H1 (cell line): ENCODE data around the gene BCAR3. TPM values are rescaled to one million over a fixed set of nuclear protein-coding genes. Genes with fewer than 3 reads are reported as not detected.

Experiments used
- CTCF ChIA-PET: fragments of 300-600 bp; sonication (Branson Sonifier 250); formaldehyde crosslinking; loops from one replicate; lab custom pipeline; 2021; ENCODE audit not compliant: partially characterized antibody; lab: Charles Lee
- POLR2A ChIA-PET: fragments of 300-600 bp; sonication (Branson Sonifier 250); formaldehyde crosslinking; loops from one replicate; lab custom pipeline; 2021; ENCODE audit warnings: inconsistent platforms; ENCODE audit not compliant: partially characterized antibody; lab: Charles Lee
- DNase-seq, 2 experiments: peaks; one replicate each; pipeline versions ENCODE4 v3.0.0 to v3.0.0-alpha.2; 2010 to 2022; ENCODE audit warnings: low spot score in 2 of 2, low read depth in 1 of 2, mixed read lengths in 1 of 2
- FAIRE-seq: peaks from 2 replicates; lab custom pipeline; 2011; peaks lifted over from hg19 to GRCh38; lab: Jason Lieb, UNC
- H2AFZ ChIP-seq: 2 replicates; pipeline ENCODE4 v1.8.1; 2012; ENCODE audit warnings: low read length, inconsistent platforms
- H2AK5ac ChIP-seq: 2 replicates; pipeline ENCODE4 v1.6.1; 2013; ENCODE audit warnings: low read depth, low read length
- H2BK120ac ChIP-seq: replicated peaks from 2 replicates; pipeline ENCODE3; 2013; ENCODE audit warnings: low read depth, low read length, inconsistent platforms
- H2BK12ac ChIP-seq: 2 replicates; pipeline ENCODE4 v1.6.1; 2013; ENCODE audit warnings: low read depth, low read length
- H2BK15ac ChIP-seq: 2 replicates; pipeline ENCODE4 v1.6.1; 2013; ENCODE audit warnings: low read length
- H2BK20ac ChIP-seq: 2 replicates; pipeline ENCODE4 v1.6.1; 2013; ENCODE audit warnings: low read length
- H2BK5ac ChIP-seq: 2 replicates; pipeline ENCODE4 v1.6.1; 2013; ENCODE audit warnings: low read depth, low read length
- H3K14ac ChIP-seq: 2 replicates; pipeline ENCODE4 v1.6.1; 2013; ENCODE audit warnings: inconsistent platforms; ENCODE audit not compliant: insufficient read length
- H3K18ac ChIP-seq: 2 replicates; pipeline ENCODE4 v1.6.1; 2013; ENCODE audit warnings: low read length; ENCODE audit errors: extremely low read depth
- H3K23ac ChIP-seq: 2 replicates; pipeline ENCODE4 v1.6.1; 2013; ENCODE audit warnings: inconsistent platforms; ENCODE audit not compliant: insufficient read length
- H3K23me2 ChIP-seq: 2 replicates; pipeline ENCODE4 v1.6.1; 2013; ENCODE audit warnings: low read depth, low read length
- H3K27ac ChIP-seq: 2 replicates; pipeline ENCODE4 v1.6.1; 2011; ENCODE audit warnings: low read depth, low read length, inconsistent platforms
- H3K27me3 ChIP-seq, 4 experiments: replicated peaks in 1 of 4; 1 replicate in 1 of 4; 2 replicates in 3 of 4; pipeline versions ENCODE4 v1.6.1 to v1.8.1; 2011 to 2013; ENCODE audit warnings: low read length in 3 of 4, mild to moderate bottlenecking in 3 of 4, inconsistent platforms in 2 of 4, mixed read lengths in 2 of 4, moderate library complexity in 1 of 4; ENCODE audit not compliant: control insufficient read depth in 3 of 4, insufficient read depth in 3 of 4; ENCODE audit errors: extremely low read depth in 1 of 4
- H3K36me3 ChIP-seq, 4 experiments: 2 replicates each; pipeline versions ENCODE4 v1.6.1 to v1.8.1; 2011 to 2013; ENCODE audit warnings: mild to moderate bottlenecking in 4 of 4, low read length in 3 of 4, moderate library complexity in 2 of 4, control low read depth in 1 of 4, inconsistent platforms in 1 of 4; ENCODE audit not compliant: insufficient read depth in 4 of 4, control insufficient read depth in 2 of 4
- H3K4ac ChIP-seq: replicated peaks from 2 replicates; pipeline ENCODE3; 2013; ENCODE audit warnings: low read length, low read depth, mixed read lengths, inconsistent platforms; ENCODE audit not compliant: insufficient read length
- H3K4me1 ChIP-seq, 4 experiments: replicated peaks in 1 of 4; 1 replicate in 1 of 4; 2 replicates in 3 of 4; pipeline versions ENCODE4 v1.6.1 to v1.8.1; 2011 to 2013; ENCODE audit warnings: low read length in 3 of 4, inconsistent platforms in 2 of 4, mixed read lengths in 1 of 4; ENCODE audit not compliant: insufficient read depth in 4 of 4, control insufficient read depth in 3 of 4
- H3K4me2 ChIP-seq, 2 experiments: 2 replicates each; pipeline versions ENCODE4 v1.6.1 to v1.8.1; 2011 to 2013; ENCODE audit warnings: low read depth in 2 of 2, low read length in 2 of 2, control low read depth in 1 of 2, inconsistent platforms in 1 of 2, mild to moderate bottlenecking in 1 of 2; ENCODE audit not compliant: insufficient read depth in 1 of 2
- H3K4me3 ChIP-seq, 4 experiments: fragments of 200-600, 300-600 bp in 1 of 4; sonication (generic), shearing (Covaris generic), sonication (Bioruptor Twin) in 1 of 4; 2 replicates each; pipeline versions ENCODE4 v1.5.1 to v1.8.1; 2011 to 2016; ENCODE audit warnings: low read length in 4 of 4, low read depth in 3 of 4, control low read depth in 2 of 4, inconsistent platforms in 2 of 4, mild to moderate bottlenecking in 2 of 4, mixed read lengths in 1 of 4, moderate library complexity in 1 of 4; ENCODE audit not compliant: insufficient read depth in 2 of 4; ENCODE audit errors: extremely low read depth in 1 of 4
- H3K56ac ChIP-seq: replicated peaks from 2 replicates; pipeline ENCODE3; 2013; ENCODE audit warnings: low read depth, mild to moderate bottlenecking, mixed read lengths, low read length, inconsistent platforms; ENCODE audit not compliant: insufficient read length
- H3K79me1 ChIP-seq: 2 replicates; pipeline ENCODE4 v1.6.1; 2013; ENCODE audit warnings: low read depth, low read length, control low read depth
- H3K79me2 ChIP-seq, 2 experiments: 2 replicates each; pipeline versions ENCODE4 v1.6.1 to v1.8.1; 2012 to 2013; ENCODE audit warnings: low read length in 2 of 2, mild to moderate bottlenecking in 2 of 2, inconsistent platforms in 1 of 2; ENCODE audit not compliant: insufficient read depth in 2 of 2, control insufficient read depth in 1 of 2
- H3K9ac ChIP-seq, 4 experiments: replicated peaks in 1 of 4; 1 replicate in 1 of 4; 2 replicates in 3 of 4; pipeline versions ENCODE4 v1.6.1 to v1.8.1; 2011 to 2013; ENCODE audit warnings: low read depth in 3 of 4, low read length in 3 of 4, control low read depth in 2 of 4, mild to moderate bottlenecking in 2 of 4, moderate library complexity in 2 of 4, inconsistent platforms in 1 of 4; ENCODE audit errors: extremely low read depth in 1 of 4
- H3K9me3 ChIP-seq, 2 experiments: 2 replicates each; pipeline versions ENCODE4 v1.6.1 to v1.8.1; 2012 to 2013; ENCODE audit warnings: mild to moderate bottlenecking in 2 of 2, moderate library complexity in 2 of 2, control low read depth in 1 of 2, inconsistent platforms in 1 of 2, low read depth in 1 of 2, low read length in 1 of 2, mixed read lengths in 1 of 2; ENCODE audit not compliant: insufficient read depth in 2 of 2
- H4K20me1 ChIP-seq, 2 experiments: replicated peaks in 1 of 2; 2 replicates each; pipeline versions ENCODE3 to v1.8.1; 2011 to 2013; ENCODE audit warnings: inconsistent platforms in 2 of 2, low read length in 2 of 2, mild to moderate bottlenecking in 1 of 2; ENCODE audit not compliant: insufficient read depth in 2 of 2, control insufficient read depth in 1 of 2
- H4K5ac ChIP-seq: 2 replicates; pipeline ENCODE4 v1.6.1; 2013; ENCODE audit warnings: low read length, low read depth, mixed read lengths, inconsistent platforms; ENCODE audit not compliant: insufficient read length
- H4K8ac ChIP-seq: 2 replicates; pipeline ENCODE4 v1.8.0; 2013; ENCODE audit warnings: mild to moderate bottlenecking, moderate library complexity, low read length, inconsistent platforms; ENCODE audit not compliant: insufficient read depth; ENCODE audit errors: extremely low read depth
- H4K91ac ChIP-seq: replicated peaks from 2 replicates; pipeline ENCODE3; 2013; ENCODE audit warnings: low read length, mixed read lengths, inconsistent platforms; ENCODE audit not compliant: insufficient read length
- KDM4A ChIP-seq: IDR thresholded peaks from one replicate; pipeline ENCODE4 v1.7.1; 2012; ENCODE audit warnings: low read depth, mild to moderate bottlenecking, moderate library complexity, low read length, inconsistent platforms; ENCODE audit not compliant: severe bottlenecking
- MAX ChIP-seq: IDR thresholded peaks from 2 replicates; pipeline ENCODE4 v1.6.1; 2012; ENCODE audit warnings: inconsistent platforms
- RAD21 ChIP-seq, 2 experiments: IDR thresholded peaks in 1 of 2; conservative IDR thresholded peaks in 1 of 2; 2 replicates each; pipeline ENCODE4 v1.6.1; 2011; ENCODE audit warnings: low read depth in 2 of 2, low read length in 2 of 2, improper control_type of control experiment in 1 of 2, inconsistent platforms in 1 of 2, mild to moderate bottlenecking in 1 of 2, moderate library complexity in 1 of 2
- SIRT6 ChIP-seq: IDR thresholded peaks from one replicate; pipeline ENCODE4 v1.7.1; 2012; ENCODE audit warnings: low read length, inconsistent platforms
- SUZ12 ChIP-seq: fragments of 200-600 bp; sonication (generic); IDR thresholded peaks from 2 replicates; pipeline ENCODE4 v1.6.1; 2012; ENCODE audit warnings: mild to moderate bottlenecking, inconsistent platforms, low read length, moderate library complexity, mixed read lengths
- ZNF274 ChIP-seq: IDR thresholded peaks from 2 replicates; pipeline ENCODE4 v1.7.0; 2012; ENCODE audit warnings: low read length, borderline replicate concordance; ENCODE audit errors: extremely low read depth
- WGBS, 2 experiments: shearing (Covaris generic) in 1 of 2; methylation state at CpG; one replicate each; pipeline versions ENCODE4 v1.1.6 to v1.1.7; 2013 to 2015; ENCODE audit warnings: low lambda C conversion rate in 2 of 2, mixed read lengths in 2 of 2, inconsistent platforms in 1 of 2, low coverage in 1 of 2, missing lambda C conversion rate in 1 of 2; ENCODE audit not compliant: insufficient replicate concordance in 2 of 2, insufficient coverage in 1 of 2, insufficient read length in 1 of 2; ENCODE audit errors: extremely low coverage in 1 of 2, missing lambda C conversion rate in 1 of 2; 5-methylcytosine and 5-hydroxymethylcytosine counted together
- polyA plus RNA-seq, 7 experiments: library from polyadenylated mRNA; depleted of rRNA in 3 of 7; stranded (reverse) in 5 of 7; unstranded in 2 of 7; fragments of >200 nt in 5 of 7; fragments of 200-250 nt in 2 of 7; gene quantifications; 1 replicate in 5 of 7; 2 replicates in 1 of 7; 4 replicates in 1 of 7; pipeline versions ENCODE4 v1.2.1 to v1.2.3, GENCODE V29; 2011 to 2013; ENCODE audit warnings: missing spikeins in 2 of 7, mixed read lengths in 2 of 7
- total RNA-seq: library from RNA; stranded (reverse); fragmentation: NEBNext Ultra II Directional; extraction: Animal tissue kit (Norgen Biotek cat#: 25700); gene quantifications from 2 replicates; pipeline ENCODE4 v1.2.1, GENCODE V29; 2021
- TF ChIP-seq, protein P1 (sequence below): IDR thresholded peaks from 2 replicates; pipeline ENCODE4 v1.6.1; 2012; ENCODE audit warnings: low read length, inconsistent platforms

BCAR3 gene
- total and polyA plus RNA-seq, 2 of the 8 experiments (the other 6 are each of a cell fraction or from before 2014, with no cell fraction given), result 5.6 to 9.2 TPM

DNA sequence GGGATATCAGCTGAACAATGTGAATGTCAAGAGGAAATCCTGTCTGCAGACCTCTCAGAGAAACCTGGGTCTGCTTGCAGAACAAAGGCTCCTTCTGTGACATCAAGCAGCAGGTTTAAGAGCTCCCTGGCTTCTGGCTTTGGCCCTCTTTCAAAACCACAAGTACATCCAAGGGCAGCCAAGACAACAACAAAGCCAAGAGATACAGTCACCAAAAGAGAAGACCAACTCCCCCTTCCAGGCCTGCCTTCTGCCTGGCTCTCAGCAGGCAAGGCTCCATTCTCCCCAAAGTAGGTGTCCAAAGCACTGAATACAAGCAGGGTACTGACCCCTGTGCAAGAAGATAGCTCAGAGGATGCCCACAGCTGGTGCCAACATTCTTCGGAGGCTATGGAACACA, 11.5 kb downstream of the BCAR3 start:
- H2BK12ac ChIP-seq, result no peak overlapping the region
- FAIRE-seq (no peak), DNase-seq (no peak)
- no peak overlapping the region for H3K14ac ChIP-seq
- H2AFZ ChIP-seq, result no peak overlapping the region
- no peak overlapping the region for H3K4ac ChIP-seq
- H3K4me1 ChIP-seq, result peaks cover 0 to 6% (median 4%) of the 10 kb centered on the region in 4 experiments; a peak in 5 of 7 replicates
- 77% methylated on average over 1 of the region's 1 CpG; no CpG with 5 or more reads in 1 of the 2 experiments for WGBS, 2 experiments
- H3K27ac ChIP-seq, result no peak overlapping the region
- no peak overlapping the region for H2BK5ac ChIP-seq
- H2AK5ac ChIP-seq, result no peak overlapping the region; the same call in 1 of the 2 replicates
- no peak overlapping the region for H4K8ac ChIP-seq
- H4K5ac ChIP-seq, result no peak overlapping the region
- H3K79me2 ChIP-seq, result peaks cover 0 to 10% of the 10 kb centered on the region in 2 experiments; a peak in 1 of 4 replicates
- no peak overlapping the region for H2BK15ac ChIP-seq
- H3K56ac ChIP-seq, result no peak overlapping the region
- no peak overlapping the region for H3K23ac ChIP-seq
- H4K20me1 ChIP-seq, result no peaks in the 10 kb centered on the region
- CTCF ChIA-PET, result interaction anchor here (0.6 to 7.0 kb wide), 14 partner anchors 9 to 366 kb away, joined by 3 to 49 read pairs (median 4); no protein-coding TSS in a partner anchor
- H2BK20ac ChIP-seq, result no peak overlapping the region
- peaks cover 7% of the 10 kb centered on the region; the same call in 1 of the 2 replicates for H3K23me2 ChIP-seq
- no peak overlapping the region for H3K18ac ChIP-seq
- H3K36me3 ChIP-seq, result peaks cover 0 to 9% (median 0%) of the 10 kb centered on the region in 4 experiments; a peak in 3 of 8 replicates
- H3K9ac ChIP-seq, result no peak overlapping the region
- no peak overlapping the region for H4K91ac ChIP-seq
- no peak overlapping the region for H3K4me2 ChIP-seq
- TF ChIP-seq MAX (no peak), KDM4A (no peak), SUZ12 (no peak), SIRT6 (no peak), ZNF274 (no peak), RAD21 (IDR thresholded peaks at IDR 0.05 in 1 of 2, conservative IDR thresholded peaks at IDR 0.05 in 1 of 2; ENCODE audit: low read depth in 2 of 2, low read length in 2 of 2) (no peak)
- TF ChIP-seq, protein P1, sequence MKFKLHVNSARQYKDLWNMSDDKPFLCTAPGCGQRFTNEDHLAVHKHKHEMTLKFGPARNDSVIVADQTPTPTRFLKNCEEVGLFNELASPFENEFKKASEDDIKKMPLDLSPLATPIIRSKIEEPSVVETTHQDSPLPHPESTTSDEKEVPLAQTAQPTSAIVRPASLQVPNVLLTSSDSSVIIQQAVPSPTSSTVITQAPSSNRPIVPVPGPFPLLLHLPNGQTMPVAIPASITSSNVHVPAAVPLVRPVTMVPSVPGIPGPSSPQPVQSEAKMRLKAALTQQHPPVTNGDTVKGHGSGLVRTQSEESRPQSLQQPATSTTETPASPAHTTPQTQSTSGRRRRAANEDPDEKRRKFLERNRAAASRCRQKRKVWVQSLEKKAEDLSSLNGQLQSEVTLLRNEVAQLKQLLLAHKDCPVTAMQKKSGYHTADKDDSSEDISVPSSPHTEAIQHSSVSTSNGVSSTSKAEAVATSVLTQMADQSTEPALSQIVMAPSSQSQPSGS, result no peak
- TF ChIP-seq, all 59 proteins: peak for 0
- no peak overlapping the region for H2BK120ac ChIP-seq
- no peak overlapping the region for H3K4me3 ChIP-seq
- H3K27me3 ChIP-seq, result no peaks in the 10 kb centered on the region
- H3K79me1 ChIP-seq, result peaks cover 3% of the 10 kb centered on the region; the same call in 1 of the 2 replicates
- POLR2A ChIA-PET, result interaction anchor here (1.3 kb wide), 1 partner anchor 8 kb away, joined by 5 read pairs; no protein-coding TSS in a partner anchor
- H3K9me3 ChIP-seq, result no peaks in the 10 kb centered on the region
